Measurements from ENCODE around the gene STK16. TPM values are rescaled to one million over a fixed set of nuclear protein-coding genes. Genes with fewer than 3 reads are reported as not detected.
"Not testable (repeated sequence)": the region's sequence is repeated elsewhere in the genome, so short reads cannot be mapped to it uniquely, and the experiment has no call there.

The STK16 gene
- total RNA-seq, 1 donor from 2014 or later = 16.3 TPM

DNA sequence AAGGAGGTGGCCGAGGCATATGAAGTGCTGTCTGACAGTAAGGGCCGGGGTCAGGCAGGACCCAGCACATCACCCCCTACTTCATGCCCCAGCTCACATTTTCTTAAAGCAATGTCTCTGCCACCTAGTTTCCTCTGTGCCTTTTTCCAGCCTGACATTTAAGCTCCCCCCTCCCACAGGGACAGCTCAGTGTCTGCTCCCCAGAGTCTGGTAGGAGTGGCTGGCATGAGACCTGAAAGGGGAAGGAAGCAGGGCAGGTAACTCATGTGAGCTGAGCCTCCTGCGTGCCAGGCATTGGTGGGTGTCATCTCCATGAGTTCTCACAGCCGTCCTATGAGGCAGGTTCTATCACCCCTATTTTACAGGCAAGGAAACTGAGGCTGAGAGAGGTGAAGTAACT is 35.4 kb downstream of the STK16 start:
- intact Hi-C loops (cut with DNase I) = loop anchor here (5.0 kb wide), 1 partner anchor 107 kb away; the partner anchor contains the start of gene DNPEP
- no peak for DNase-seq (ENCODE audit: low spot score)

DNA sequence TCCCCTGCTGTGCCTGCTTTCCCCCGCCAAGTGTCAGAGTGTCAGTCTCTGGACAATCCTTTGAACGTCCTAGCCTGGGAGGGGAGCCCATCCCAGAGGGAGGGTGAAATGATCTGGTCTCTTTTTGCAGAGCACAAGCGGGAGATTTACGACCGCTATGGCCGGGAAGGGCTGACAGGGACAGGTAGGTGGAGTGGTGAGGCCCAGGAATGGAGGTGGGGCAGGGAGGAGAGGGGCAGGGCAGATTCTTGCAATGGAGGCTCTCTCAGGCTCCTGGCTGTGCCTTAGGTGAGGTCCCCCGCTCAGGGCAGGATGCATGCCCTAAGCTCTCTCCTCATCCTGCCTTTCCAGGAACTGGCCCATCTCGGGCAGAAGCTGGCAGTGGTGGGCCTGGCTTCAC is 36.3 kb downstream of the STK16 start:
- no peak for DNase-seq (ENCODE audit: low spot score)
- intact Hi-C loops (cut with DNase I) = loop anchor here (5.0 kb wide), 1 partner anchor 106 kb away; the partner anchor contains the start of gene DNPEP

DNA sequence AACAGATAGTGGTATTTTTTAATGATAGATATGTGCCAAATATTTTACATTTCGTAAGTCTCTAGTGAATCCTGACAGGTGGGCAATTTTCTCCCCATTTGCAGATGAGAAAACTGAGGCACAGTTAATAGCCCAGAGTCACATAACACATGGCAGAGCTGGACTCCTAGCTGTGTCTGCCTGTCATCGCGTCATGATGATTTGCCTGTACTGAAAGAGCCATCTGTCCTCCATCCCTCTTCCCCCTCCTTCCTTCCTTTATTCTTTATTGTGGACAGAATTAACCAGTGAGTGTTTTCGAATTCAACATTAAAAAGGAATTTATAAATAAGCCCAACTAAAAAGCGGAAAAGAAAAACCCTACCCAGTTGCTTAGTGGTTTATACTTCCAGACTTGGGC is 37.1 kb downstream of the STK16 start:
- peak; percentile 17 for DNase-seq (ENCODE audit: low spot score)
- intact Hi-C loops (cut with DNase I) = loop anchor here (5.0 kb wide), 1 partner anchor 105 kb away; the partner anchor contains the start of gene DNPEP

DNA sequence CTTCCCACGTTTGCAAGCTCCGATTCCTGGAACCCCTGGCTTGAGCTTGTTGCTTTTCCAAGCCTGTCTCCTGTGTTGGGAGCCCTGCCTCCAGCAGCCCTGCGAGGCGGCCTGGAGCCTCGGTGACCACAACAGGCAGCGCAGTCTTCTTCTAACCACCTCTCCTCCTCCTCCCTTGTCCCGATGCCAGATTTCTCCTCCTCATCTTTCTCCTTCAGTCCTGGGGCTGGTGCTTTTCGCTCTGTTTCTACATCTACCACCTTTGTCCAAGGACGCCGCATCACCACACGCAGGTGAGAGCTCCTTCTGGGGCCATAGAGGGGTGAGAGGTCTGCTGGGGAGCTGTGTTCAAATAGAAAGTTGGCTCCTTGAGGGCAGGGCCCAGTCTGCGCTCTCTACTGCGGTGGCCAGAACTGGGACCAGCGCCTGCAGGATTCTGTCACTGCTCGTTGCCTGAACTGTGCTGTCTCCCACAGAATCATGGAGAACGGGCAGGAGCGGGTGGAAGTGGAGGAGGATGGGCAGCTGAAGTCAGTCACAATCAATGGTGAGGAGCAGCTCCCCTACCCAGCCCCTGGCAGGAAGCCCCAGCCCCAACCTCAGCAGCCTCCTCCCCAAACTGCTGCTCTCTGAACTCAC is 37.8 kb downstream of the STK16 start:
- intact Hi-C loops (cut with DNase I) = loop anchor here (5.0 kb wide), 1 partner anchor 104 kb away; the partner anchor contains the start of gene DNPEP
- peak; percentile 68 for DNase-seq (ENCODE audit: low spot score)

DNA sequence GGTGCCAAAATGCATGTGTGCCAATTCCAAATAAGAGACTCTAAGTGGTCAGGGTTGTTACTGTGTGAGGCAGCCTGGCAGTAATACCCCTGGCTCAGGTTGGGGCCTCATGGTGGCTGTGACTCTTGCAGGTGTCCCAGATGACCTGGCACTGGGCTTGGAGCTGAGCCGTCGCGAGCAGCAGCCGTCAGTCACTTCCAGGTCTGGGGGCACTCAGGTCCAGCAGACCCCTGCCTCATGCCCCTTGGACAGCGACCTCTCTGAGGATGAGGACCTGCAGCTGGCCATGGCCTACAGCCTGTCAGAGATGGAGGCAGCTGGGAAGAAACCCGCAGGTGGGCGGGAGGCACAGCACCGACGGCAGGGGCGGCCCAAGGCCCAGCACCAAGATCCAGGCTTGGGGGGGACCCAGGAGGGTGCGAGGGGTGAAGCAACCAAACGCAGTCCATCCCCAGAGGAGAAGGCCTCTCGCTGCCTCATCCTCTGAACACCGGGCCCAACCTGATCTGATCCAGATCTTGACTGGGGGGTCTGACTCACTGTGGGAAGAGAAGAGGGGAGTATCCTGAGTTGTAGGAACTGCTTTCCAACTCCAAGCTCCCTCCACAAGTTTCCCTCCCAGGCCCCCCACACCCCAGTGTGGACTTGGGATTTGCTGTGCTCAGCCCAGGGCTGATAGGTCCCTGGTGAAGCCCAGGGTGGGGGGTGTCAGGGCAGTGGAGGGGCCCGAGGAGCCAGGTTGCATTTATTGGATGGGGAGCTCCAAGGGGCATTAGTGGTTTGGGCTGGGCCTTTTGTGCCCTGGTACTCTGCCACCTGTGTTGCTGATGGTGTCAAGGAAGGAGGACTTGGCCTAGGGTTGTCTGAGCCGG is 39.5 kb downstream of the STK16 start:
- DNase-seq (ENCODE audit: low spot score) = no peak
- intact Hi-C loops (cut with DNase I) = loop anchor here (5.0 kb wide), 1 partner anchor 103 kb away; the partner anchor contains the start of gene DNPEP

DNA sequence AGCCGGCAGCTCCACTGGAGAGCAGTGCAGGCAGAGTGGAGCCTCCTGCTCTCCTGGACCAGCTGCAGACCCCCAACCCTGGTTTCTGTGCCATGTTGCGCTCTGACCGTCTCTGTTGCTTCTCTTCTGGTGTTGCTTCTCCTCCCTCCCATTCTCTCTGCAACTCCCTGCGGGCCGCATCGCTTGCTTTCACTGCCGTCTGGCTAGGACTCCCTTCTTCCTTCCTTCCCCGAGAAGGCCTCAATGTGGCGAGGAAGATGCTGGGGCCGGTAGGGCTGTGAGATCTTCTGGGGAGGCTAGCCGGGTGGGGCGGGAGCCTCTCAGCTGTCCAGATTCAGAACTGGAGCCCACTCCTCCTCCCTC is 40.1 kb downstream of the STK16 start:
- intact Hi-C loops (cut with DNase I) = no loop called here
- no peak for DNase-seq (ENCODE audit: low spot score)

DNA sequence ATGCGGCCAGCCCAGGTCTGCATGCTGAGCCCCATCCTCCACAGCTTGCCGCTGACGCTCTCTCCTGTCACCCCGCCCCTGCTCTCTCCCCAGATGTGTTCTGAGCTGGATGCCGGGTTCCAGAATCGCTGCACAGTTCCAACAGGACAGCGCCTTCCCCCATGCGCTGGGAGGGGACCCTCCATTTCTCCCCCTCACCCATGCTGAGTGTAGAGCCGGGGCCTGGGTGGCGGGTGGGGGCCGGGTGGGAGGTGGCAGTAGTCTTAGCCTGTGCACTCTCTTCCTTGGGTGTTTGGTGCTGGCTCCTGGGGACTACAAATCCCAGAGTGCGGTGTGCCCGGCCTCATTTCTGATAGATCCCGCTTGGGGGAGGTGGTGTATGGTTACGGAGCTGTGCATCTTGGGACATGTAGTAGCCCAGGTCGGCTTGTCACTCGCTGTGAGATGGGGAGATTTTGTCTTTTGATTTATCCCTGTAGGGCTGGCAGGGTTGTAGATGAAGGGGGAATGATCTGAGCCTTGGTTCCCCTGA is 40.7 kb downstream of the STK16 start:
- DNase-seq (ENCODE audit: low spot score) = peak; percentile 69

DNA sequence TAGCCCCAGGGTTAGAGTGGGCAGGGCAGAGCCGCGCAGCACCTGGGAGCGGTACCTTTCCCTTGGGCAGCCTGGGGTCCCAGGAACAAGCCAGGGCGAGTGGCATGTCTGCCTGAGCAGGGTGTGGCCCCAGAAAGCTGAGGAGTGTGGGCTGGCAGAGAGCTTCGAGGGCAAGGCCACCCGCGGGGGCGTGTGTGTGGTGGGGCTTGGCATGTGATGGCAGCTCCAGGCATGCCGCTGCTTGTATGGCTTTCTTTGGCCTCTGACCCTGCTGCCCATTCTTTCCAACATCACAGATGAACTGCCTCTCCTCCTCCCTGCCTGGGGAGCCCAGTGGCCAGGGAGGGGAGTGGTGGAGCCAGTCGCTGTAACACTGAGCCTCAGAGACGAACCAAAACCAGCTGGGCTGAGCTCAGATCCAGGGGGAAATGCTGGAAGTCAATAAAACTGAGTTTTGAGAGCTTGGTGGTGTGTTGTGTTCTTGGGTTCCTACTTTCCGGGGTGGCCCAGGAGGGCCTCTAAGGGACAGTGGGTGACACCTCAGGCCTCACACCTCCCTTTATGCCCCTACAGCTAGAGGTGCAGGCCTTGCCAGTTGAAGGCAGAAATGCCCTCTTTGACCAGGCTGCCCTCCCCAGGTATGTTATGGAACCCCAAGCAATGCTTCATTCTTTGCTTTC is 41.3 kb downstream of the STK16 start:
- DNase-seq (ENCODE audit: low spot score) = peak; percentile 74
- intact Hi-C loops (cut with DNase I) = no loop called here

More for the DNA sequence above, 40.7 kb downstream of the STK16 start:
- intact Hi-C loops (cut with DNase I) = no loop called here

DNA sequence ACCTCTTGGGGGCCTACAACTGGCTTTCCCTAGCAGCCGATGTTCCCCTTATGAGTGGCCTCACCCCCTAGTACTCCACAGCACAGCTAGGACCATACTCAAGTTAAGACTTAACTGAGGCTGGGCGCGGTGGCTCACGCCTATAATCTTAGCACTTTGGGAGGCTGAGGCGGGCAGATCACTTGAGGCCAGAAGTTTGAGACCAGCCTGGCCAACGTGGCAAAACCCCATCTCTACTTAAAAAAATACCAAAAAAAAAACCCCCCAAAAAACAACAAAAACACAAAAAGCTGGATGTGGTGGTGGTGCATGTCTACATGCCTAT is 41.8 kb downstream of the STK16 start:
- intact Hi-C loops (cut with DNase I); DNase-seq (ENCODE audit: low spot score): not testable (repeated sequence)

DNA sequence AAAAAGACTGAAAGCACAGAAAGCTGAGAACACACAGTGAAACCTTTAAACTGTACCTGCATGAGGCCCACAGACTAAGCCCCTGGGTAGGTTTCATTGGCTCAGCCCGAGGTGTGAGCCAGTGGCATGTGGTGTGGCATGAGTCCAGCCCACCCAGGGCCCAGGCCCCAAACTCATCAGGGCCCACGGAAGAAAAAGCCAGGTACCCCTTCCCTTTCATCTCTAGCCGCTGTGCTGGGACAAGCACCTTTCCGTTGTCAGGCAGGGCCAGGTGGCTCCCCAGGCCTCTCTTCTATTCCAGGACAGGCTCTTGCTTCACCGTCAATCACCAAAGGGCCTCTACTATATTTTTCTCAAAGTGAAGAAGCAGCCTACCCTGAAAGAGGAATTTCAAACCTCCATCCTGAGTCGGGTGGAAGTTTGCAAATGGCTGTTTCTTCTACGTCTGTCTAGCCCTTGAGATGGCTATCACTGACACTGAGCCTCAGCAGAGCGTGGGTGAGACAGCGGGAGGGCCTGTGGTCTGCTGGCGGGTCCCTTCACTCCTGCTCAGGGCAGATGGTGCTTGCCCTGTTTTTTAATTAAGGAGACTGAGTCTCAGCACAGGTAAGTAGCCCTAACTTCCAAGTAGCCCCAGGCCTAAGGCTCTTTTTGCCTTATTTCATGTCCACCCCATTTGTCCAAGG is 42.4 kb downstream of the STK16 start:
- intact Hi-C loops (cut with DNase I) = no loop called here
- peak; percentile 55 for DNase-seq (ENCODE audit: low spot score)

DNA sequence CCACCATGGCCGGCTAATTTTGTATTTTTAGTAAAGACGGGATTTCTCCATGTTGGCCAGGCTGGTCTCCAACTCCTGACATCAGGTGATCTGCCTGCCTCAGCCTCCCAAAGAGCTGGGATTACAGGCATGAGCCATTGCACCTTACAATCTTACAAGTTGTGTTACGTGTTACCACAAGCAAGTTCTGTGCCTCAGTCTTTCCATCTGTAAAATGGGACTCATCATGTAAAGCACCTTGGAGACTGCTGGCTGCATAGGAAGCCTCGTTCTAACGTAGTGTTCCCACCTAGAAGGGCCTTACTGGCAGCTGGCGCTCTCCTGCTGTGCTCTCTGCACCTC is 43.9 kb downstream of the STK16 start:
- intact Hi-C loops (cut with DNase I) = no loop called here
- peak; percentile 29 for DNase-seq (ENCODE audit: low spot score)

DNA sequence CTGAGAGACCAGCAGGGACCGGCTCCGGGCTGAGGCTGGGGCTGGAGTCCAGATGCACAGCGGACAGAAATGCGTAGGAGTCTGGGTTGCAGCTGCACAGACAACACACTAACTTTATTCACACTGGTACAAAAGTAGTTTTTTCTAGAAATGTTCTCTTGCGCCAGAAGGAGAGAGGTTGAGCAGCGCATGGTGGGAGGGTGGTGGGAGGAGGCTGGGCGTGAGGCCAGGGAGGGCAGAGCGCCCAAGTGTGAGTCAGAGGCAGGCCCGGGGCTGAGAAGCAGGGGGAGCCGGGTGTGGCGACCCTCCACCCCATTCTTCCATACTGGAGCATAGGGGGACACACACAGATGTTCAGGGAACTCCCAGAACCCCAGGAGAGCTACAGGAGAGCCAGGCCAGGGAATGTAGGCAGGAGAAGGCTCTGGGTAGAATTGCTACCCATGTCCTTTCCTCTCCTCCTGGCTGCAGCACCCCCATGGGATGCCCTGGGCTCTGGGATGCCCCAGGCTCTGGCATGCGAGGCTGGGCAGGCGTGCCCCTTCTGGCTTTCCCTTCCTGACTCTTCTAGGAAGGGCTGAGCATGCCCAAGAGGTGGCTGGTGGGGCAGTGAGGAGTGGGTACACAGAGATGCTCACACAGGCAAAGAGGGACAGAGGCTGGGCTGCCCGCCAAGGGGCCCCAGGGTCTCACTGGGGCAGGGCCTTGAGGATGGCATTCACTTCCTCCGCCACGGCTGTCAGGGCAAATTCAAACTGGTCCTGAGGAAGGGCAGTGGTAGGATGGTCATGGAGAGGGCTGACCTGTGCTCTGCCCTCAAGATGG is 44.5 kb downstream of the STK16 start:
- intact Hi-C loops (cut with DNase I) = loop anchor here (5.0 kb wide), 1 partner anchor 42 kb away; the partner anchor contains the start of genes GLB1L and STK16
- DNase-seq (ENCODE audit: low spot score) = peak; percentile 79

DNA sequence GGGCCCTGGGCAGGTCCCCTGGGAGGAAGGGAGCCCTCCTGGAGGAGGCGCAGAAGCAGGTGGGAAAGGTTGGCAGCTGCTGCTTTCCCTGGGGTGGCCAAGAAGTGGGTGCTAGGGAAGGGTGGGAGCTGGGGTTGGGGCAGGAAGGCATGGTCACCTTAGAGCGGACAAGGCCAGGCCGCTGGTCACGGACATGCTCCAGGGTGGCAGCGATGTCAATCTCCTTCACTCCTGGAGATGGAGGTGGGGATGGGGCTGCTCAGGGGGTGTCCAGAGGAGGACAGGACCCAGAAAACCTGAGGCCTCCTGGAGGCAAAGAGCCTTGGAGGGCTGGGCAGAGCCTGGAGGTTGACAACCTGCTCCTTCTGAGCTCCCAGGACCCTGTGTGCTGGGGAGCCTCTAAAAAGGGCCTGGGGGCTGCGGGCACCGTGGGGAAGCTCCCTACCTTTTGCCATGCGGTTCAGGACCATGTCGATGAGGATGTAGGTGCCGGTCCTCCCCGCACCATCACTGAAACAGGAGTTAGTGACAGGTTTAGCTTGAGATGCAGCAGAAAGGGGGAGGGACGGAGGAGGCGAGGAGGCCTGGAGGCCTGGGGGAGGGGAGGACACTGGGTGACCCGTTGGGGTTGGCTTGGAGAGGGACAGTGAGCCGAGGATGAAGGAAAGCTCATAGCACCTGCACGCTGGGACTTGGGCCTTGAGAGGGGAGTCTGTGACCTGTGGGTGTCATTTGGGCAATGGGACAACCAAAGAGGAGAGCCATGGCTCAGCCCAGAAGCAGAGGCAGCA is 45.3 kb downstream of the STK16 start:
- DNase-seq (ENCODE audit: low spot score) = peak; percentile 66
- intact Hi-C loops (cut with DNase I) = loop anchor here (5.0 kb wide), 1 partner anchor 43 kb away; the partner anchor contains the start of genes GLB1L and STK16

DNA sequence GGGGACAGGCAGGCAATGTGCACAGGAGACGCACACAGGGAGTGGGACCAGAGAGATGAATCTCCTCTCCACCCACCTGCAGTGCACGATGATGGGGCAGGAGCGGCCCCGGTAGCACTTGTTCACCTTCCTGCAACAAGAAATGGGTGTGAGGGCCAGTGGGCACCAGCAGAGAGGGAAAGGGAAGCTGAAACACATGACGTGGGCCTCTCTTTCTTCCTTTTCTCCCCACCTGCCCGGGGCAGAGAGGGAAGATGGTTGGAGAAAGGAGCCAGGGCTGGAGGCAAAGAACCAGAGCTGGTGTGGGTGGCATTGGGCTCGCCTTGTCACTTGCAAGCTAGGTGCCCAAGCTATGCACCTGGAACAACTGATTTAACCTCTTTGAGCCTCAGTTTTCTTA is 46.1 kb downstream of the STK16 start:
- intact Hi-C loops (cut with DNase I) = loop anchor here (5.0 kb wide), 1 partner anchor 44 kb away; the partner anchor contains the start of genes GLB1L and STK16
- no peak for DNase-seq (ENCODE audit: low spot score)

DNA sequence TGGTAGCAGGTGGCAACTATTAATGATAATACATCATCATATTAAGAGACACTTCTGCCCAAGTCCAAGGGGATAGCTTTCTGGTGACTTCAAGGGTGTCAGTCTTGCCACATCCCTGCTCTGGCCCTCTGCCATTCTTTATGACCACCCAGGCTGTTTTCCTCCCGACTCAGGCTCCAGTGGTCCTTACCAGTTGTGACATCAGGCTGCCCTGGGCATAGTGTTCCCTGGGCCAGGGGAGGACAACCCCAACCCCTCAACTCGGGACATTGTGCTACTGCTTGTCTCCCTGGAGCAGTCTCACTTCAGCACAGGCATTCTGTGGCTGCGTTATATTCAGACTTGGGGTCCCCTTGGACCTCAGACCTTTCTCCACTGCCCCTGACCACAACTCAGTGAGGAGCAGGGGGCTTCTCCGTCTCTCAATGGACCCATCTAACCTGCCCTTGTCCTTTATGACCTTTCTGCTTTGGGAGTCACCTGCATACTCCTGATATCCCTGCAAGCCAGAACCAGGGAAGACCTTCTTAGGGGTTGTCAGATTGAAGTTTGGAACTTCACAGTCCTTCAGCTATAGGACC is 46.7 kb downstream of the STK16 start:
- no peak for DNase-seq (ENCODE audit: low spot score)
- intact Hi-C loops (cut with DNase I) = loop anchor here (5.0 kb wide), 1 partner anchor 45 kb away; the partner anchor contains the start of genes GLB1L and STK16

DNA sequence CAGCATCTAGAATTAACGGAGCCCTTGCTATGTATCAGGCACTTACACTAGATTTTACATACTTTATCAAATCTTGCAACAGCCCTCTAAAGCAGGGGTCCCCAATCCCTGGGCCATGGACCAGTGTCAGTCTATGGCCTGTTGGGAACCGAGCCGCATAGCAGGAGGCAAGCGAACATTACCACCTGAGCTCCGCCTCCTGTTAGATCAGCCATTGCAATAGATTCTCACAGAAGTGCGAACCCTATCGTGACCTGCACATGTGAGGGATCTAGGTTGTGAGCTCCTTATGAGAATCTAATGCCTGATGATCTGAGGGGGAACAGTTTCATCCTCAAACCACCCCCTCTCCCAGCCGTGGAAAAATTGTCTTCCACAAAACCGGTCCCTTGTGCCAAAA is 47.3 kb downstream of the STK16 start:
- intact Hi-C loops (cut with DNase I) = loop anchor here (5.0 kb wide), 1 partner anchor 45 kb away; the partner anchor contains the start of genes GLB1L and STK16
- DNase-seq (ENCODE audit: low spot score) = no peak

DNA sequence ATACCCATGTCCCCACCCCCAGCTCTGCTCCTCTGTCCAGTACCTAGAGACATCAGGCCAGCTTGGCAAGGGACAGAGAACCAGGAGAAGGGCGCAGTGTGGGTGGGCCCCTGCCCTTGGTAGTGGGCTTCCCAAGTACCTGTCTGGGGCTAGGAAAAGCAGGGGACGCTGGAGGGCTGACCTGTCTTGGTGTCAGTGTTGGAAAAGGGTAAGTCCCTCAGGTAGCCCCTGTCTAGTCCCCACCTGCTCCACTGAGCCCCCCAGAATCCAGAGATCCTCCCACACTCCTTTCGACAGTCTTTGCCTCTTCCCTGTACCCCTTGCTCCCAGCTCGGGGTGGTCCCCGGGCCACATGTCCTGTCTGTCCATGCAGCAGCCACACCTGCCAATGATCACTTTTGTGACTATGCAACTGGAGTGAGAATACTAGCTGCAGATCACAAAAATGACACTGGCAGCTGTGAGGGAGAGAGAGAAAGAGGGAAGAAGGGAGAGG is 48.5 kb downstream of the STK16 start:
- intact Hi-C loops (cut with DNase I) = loop anchor here (1.0 to 5.0 kb wide), 3 partner anchors 16 to 117 kb away; partner anchors contain the start of genes CNPPD1, GLB1L and STK16
- DNase-seq (ENCODE audit: low spot score) = peak; percentile 17
